Stimulated activated naive CD8-positive, alpha-beta T cell treated with anti-CD3 and anti-CD28 coated beads, Interleukin-15, Interleukin-2, amounts not matched to agents 100 ng/mL and 50 ng/mL, for 24 hours (primary cell): Measurements from ENCODE around the gene CEBPE.
A peak's percentile ranks its signal among the peaks of the same experiment; 100 is the strongest.

ENCODE experiments used
- H3K27ac Mint-ChIP-seq: one replicate; pipeline ENCODE4 v1.8.0; 2021; ENCODE audit warnings: mild to moderate bottlenecking, mixed read lengths
- H3K27me3 Mint-ChIP-seq: one replicate; pipeline ENCODE4 v1.8.0; 2021; ENCODE audit warnings: mixed read lengths
- H3K36me3 Mint-ChIP-seq: one replicate; pipeline ENCODE4 v1.8.0; 2021; ENCODE audit warnings: low read depth, mixed read lengths
- H3K4me1 Mint-ChIP-seq: one replicate; pipeline ENCODE4 v1.8.0; 2021; ENCODE audit warnings: low read depth, mixed read lengths
- H3K4me3 Mint-ChIP-seq: one replicate; pipeline ENCODE4 v1.8.0; 2021; ENCODE audit warnings: mild to moderate bottlenecking, mixed read lengths
- H3K9me3 Mint-ChIP-seq: one replicate; pipeline ENCODE4 v1.8.0; 2021; ENCODE audit warnings: mixed read lengths

Gene CEBPE

GRCh38 chr14:23093526-23093925, 25.5 kb downstream of the CEBPE start:
- H3K36me3 Mint-ChIP-seq: peaks cover 50% of the 10 kb centered on the region
- peaks cover 24% of the 10 kb centered on the region for H3K4me1 Mint-ChIP-seq
- H3K9me3 Mint-ChIP-seq: no peaks in the 10 kb centered on the region
- no peak overlapping the region for H3K4me3 Mint-ChIP-seq
- H3K27me3 Mint-ChIP-seq: no peaks in the 10 kb centered on the region
- H3K27ac Mint-ChIP-seq: peak overlapping the region; percentile 1

- Mint-ChIP-seq H3K9me3 (no peaks in the 10 kb centered on the region), H3K4me1 (peaks cover 24% of the 10 kb centered on the region), H3K4me3 (no peak overlapping the region), H3K36me3 (peaks cover 49% of the 10 kb centered on the region), H3K27ac (peak overlapping the region; percentile 1), H3K27me3 (no peaks in the 10 kb centered on the region)
Observed at GRCh38 chr14:23093104-23093503, 26.0 kb downstream of the CEBPE start.

GRCh38 chr14:23091294-23092225, 27.5 kb downstream of the CEBPE start:
- H3K36me3 Mint-ChIP-seq: peaks cover 53% of the 10 kb centered on the region
- peaks cover 25% of the 10 kb centered on the region for H3K4me1 Mint-ChIP-seq
- H3K9me3 Mint-ChIP-seq: no peaks in the 10 kb centered on the region
- no peaks in the 10 kb centered on the region for H3K27me3 Mint-ChIP-seq
- no peak overlapping the region for H3K4me3 Mint-ChIP-seq
- H3K27ac Mint-ChIP-seq: peak overlapping the region; percentile 75

- no peaks in the 10 kb centered on the region for H3K27me3 Mint-ChIP-seq
- peak overlapping the region; percentile 17 for H3K27ac Mint-ChIP-seq
- H3K4me1 Mint-ChIP-seq: peaks cover 30% of the 10 kb centered on the region
- peaks cover 67% of the 10 kb centered on the region for H3K36me3 Mint-ChIP-seq
- no peak overlapping the region for H3K4me3 Mint-ChIP-seq
- H3K9me3 Mint-ChIP-seq: no peaks in the 10 kb centered on the region
Observed at GRCh38 chr14:23090254-23090636, 28.8 kb downstream of the CEBPE start.

- Mint-ChIP-seq H3K36me3 (peaks cover 70% of the 10 kb centered on the region), H3K4me1 (peaks cover 36% of the 10 kb centered on the region), H3K4me3 (no peak overlapping the region), H3K27ac (no peak overlapping the region), H3K9me3 (no peaks in the 10 kb centered on the region), H3K27me3 (no peaks in the 10 kb centered on the region)
Observed at GRCh38 chr14:23089498-23090253, 29.4 kb downstream of the CEBPE start.

GRCh38 chr14:23086565-23086964, 32.5 kb downstream of the CEBPE start:
- Mint-ChIP-seq H3K4me1 (peaks cover 38% of the 10 kb centered on the region), H3K27ac (peak overlapping the region; percentile 39), H3K36me3 (peaks cover 60% of the 10 kb centered on the region), H3K9me3 (no peaks in the 10 kb centered on the region), H3K4me3 (no peak overlapping the region), H3K27me3 (no peaks in the 10 kb centered on the region)

GRCh38 chr14:23085458-23085857, 33.6 kb downstream of the CEBPE start:
- Mint-ChIP-seq H3K27me3 (no peaks in the 10 kb centered on the region), H3K4me3 (no peak overlapping the region), H3K36me3 (peaks cover 68% of the 10 kb centered on the region), H3K27ac (peak overlapping the region; percentile 77), H3K9me3 (no peaks in the 10 kb centered on the region), H3K4me1 (peaks cover 36% of the 10 kb centered on the region)

- no peaks in the 10 kb centered on the region for H3K27me3 Mint-ChIP-seq
- no peaks in the 10 kb centered on the region for H3K9me3 Mint-ChIP-seq
- H3K4me1 Mint-ChIP-seq: peaks cover 17% of the 10 kb centered on the region
- H3K4me3 Mint-ChIP-seq: no peak overlapping the region
- peaks cover 68% of the 10 kb centered on the region for H3K36me3 Mint-ChIP-seq
- peak overlapping the region; percentile 59 for H3K27ac Mint-ChIP-seq
Observed at GRCh38 chr14:23080474-23080873, 38.6 kb downstream of the CEBPE start.

GRCh38 chr14:23079716-23080115, 39.3 kb downstream of the CEBPE start:
- no peak overlapping the region for H3K4me3 Mint-ChIP-seq
- peak overlapping the region; percentile 23 for H3K27ac Mint-ChIP-seq
- H3K9me3 Mint-ChIP-seq: no peaks in the 10 kb centered on the region
- peaks cover 9% of the 10 kb centered on the region for H3K4me1 Mint-ChIP-seq
- peaks cover 69% of the 10 kb centered on the region for H3K36me3 Mint-ChIP-seq
- H3K27me3 Mint-ChIP-seq: no peaks in the 10 kb centered on the region

GRCh38 chr14:23078692-23079116, 40.4 kb downstream of the CEBPE start:
- Mint-ChIP-seq H3K27ac (no peak overlapping the region), H3K36me3 (peaks cover 70% of the 10 kb centered on the region), H3K9me3 (no peaks in the 10 kb centered on the region), H3K4me3 (no peak overlapping the region), H3K27me3 (no peaks in the 10 kb centered on the region), H3K4me1 (peaks cover 7% of the 10 kb centered on the region)

GRCh38 chr14:23077962-23078361, 41.1 kb downstream of the CEBPE start:
- Mint-ChIP-seq H3K27ac (no peak overlapping the region), H3K36me3 (peaks cover 70% of the 10 kb centered on the region), H3K9me3 (no peaks in the 10 kb centered on the region), H3K4me3 (no peak overlapping the region), H3K27me3 (no peaks in the 10 kb centered on the region), H3K4me1 (peaks cover 7% of the 10 kb centered on the region)

GRCh38 chr14:23076785-23077408, 42.2 kb downstream of the CEBPE start:
- no peak overlapping the region for H3K27ac Mint-ChIP-seq
- no peaks in the 10 kb centered on the region for H3K27me3 Mint-ChIP-seq
- H3K4me1 Mint-ChIP-seq: peaks cover 16% of the 10 kb centered on the region
- no peaks in the 10 kb centered on the region for H3K9me3 Mint-ChIP-seq
- H3K36me3 Mint-ChIP-seq: peaks cover 78% of the 10 kb centered on the region
- no peak overlapping the region for H3K4me3 Mint-ChIP-seq

GRCh38 chr14:23074906-23075305, 44.1 kb downstream of the CEBPE start:
- Mint-ChIP-seq H3K4me3 (no peak overlapping the region), H3K9me3 (no peaks in the 10 kb centered on the region), H3K36me3 (peaks cover 76% of the 10 kb centered on the region), H3K27ac (no peak overlapping the region), H3K27me3 (no peaks in the 10 kb centered on the region), H3K4me1 (peaks cover 35% of the 10 kb centered on the region)

- H3K27ac Mint-ChIP-seq: peak overlapping the region; percentile 97
- H3K4me1 Mint-ChIP-seq: peaks cover 40% of the 10 kb centered on the region
- H3K4me3 Mint-ChIP-seq: peak overlapping the region; percentile 95
- no peaks in the 10 kb centered on the region for H3K9me3 Mint-ChIP-seq
- H3K36me3 Mint-ChIP-seq: peaks cover 67% of the 10 kb centered on the region
- no peaks in the 10 kb centered on the region for H3K27me3 Mint-ChIP-seq
Observed at GRCh38 chr14:23071921-23072539, 47.0 kb downstream of the CEBPE start.
